GM13976 (cell line): ENCODE measurements around the gene HAPLN2.

Experiments used
- DNase-seq: peaks from one replicate; pipeline ENCODE4 v3.0.0; 2012; ENCODE audit warnings: low spot score
- CTCF ChIP-seq: IDR thresholded peaks from 2 replicates; pipeline ENCODE4 v1.5.1; 2012; ENCODE audit warnings: borderline replicate concordance, mild to moderate bottlenecking; ENCODE audit not compliant: insufficient read depth; ENCODE audit errors: extremely low read depth, missing control alignments, control extremely low read depth
- in situ Hi-C: fragments of 300-500 bp; cut with MboI; formaldehyde crosslinking; loops from one replicate; pipeline ENCODE4 v1.12.0; 2022; ENCODE audit warnings: low sequenced_read_pairs, mixed read lengths, inconsistent platforms; ENCODE audit not compliant: unreplicated experiment

Gene HAPLN2

GRCh38 chr1:156592158-156592909, 26.9 kb upstream of the HAPLN2 start:
- DNase-seq: no peak

DNA sequence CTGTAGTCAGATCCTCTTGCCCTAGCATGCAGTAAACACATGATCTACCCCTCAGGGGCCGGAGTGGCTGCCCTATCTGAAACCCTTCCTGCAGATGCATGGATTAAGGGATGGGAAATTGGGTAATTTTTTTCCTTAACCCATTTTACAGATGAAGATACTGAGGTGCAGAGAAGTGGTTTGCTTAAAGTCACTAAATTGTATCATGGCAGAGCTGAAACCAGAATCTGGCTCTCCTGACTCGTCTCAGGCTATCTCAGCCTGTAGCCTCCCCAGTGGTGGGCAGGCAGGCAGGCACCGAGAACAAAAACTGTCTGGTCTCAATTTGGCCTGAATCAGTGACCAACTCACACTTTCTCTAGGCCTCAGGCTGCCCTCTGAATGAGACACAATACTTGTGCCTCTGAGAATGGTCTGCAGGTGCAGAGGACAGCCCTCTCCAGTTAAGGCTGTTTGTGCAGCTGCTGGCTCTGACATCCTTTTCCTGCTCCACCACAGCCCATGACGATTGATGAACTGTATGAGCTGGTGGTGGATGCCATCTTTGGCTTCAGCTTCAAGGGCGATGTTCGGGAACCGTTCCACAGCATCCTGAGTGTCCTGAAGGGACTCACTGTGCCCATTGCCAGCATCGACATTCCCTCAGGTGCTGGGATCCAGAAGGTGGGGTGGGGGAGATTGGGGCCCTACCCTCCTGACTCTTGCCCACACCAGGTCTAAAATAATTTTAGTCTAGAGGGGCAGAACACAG, 26.1 kb upstream of the HAPLN2 start:
- DNase-seq: no peak
- TF ChIP-seq CTCF: no peak
- in situ Hi-C loops: no loop called here

More at GRCh38 chr1:156592158-156592909, 26.9 kb upstream of the HAPLN2 start:
- TF ChIP-seq CTCF: no peak
- in situ Hi-C loops: no loop called here

DNA sequence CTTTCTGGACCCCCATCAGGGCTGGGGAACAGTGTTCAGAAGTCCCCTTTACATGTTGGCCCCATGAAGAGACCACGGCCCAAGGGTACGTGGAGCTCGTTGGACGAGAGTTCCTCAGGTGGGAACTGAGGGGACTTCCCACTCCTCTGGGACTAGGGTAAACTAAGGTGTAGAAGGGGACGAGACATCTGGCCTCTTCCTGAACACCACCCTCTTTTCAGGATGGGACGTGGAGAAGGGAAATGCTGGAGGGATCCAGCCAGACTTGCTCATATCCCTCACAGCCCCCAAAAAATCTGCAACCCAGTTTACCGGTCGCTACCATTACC, 25.6 kb upstream of the HAPLN2 start:
- no peak for TF ChIP-seq CTCF
- in situ Hi-C loops: no loop called here
- no peak for DNase-seq

DNA sequence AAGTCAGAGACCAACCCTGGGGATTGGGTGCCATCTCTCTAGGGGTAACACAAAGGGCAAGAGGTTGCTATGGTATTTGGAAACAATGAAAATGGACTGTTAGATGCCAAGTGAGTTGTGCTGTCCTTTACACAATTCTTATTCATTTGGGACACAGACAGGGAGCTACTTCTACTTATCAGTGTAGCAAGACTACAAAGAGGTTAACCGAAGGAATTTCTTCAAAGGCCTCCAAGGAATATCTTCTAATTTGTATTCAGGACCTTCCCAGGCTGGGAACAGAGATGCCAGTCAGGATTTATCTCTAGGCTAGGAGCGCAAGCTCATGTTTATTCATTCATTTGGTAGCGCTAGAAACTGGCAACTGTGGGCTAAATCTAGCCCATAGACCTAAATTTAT, 25.0 kb upstream of the HAPLN2 start:
- DNase-seq: no peak
- in situ Hi-C loops: no loop called here
- no peak for TF ChIP-seq CTCF

DNA sequence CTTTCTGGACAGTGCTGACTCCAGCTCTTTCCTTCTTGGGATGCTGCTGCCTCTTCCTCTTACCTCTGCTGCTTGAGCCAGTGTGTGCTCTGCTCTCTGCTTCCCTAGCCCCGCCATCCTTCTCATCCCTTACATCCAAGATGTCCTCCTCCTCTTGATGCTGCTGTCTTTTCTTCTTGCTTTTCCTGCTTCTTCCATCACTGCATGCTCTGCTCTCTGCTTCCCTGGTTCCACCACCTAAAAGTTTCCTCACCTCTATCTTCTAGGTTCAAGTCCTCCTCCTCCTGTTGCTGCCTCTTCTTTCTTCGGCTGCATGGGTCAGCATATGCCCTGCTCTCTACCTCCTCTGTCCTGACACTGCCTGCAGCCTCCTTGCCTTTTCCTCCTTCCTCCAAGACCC, 24.2 kb upstream of the HAPLN2 start:
- in situ Hi-C loops: no loop called here
- no peak for TF ChIP-seq CTCF
- no peak for DNase-seq

GRCh38 chr1:156596426-156596825, 22.8 kb upstream of the HAPLN2 start:
- no peak for DNase-seq
- in situ Hi-C loops: no loop called here
- TF ChIP-seq CTCF: no peak
